NCI-H2107 (cell line): ENCODE measurements around the gene LDHB.
"Not testable (repeated sequence)": the region's sequence is repeated elsewhere in the genome, so short reads cannot be mapped to it uniquely, and the experiment has no call there.

Experiments used
- DNase-seq: peaks from one replicate; lab custom pipeline; 2025; lab: John Stamatoyannopoulos, UW

The LDHB gene

GRCh38 chr12:21661396-21662093 lies 3.9 kb upstream of the LDHB start:
- not testable (repeated sequence) for DNase-seq

- no peak for DNase-seq
Measured at GRCh38 chr12:21659383-21659782, 1.7 kb upstream of the LDHB start.

GRCh38 chr12:21656905-21657325 lies 727 bp downstream of the LDHB start:
- DNase-seq: no peak

DNA sequence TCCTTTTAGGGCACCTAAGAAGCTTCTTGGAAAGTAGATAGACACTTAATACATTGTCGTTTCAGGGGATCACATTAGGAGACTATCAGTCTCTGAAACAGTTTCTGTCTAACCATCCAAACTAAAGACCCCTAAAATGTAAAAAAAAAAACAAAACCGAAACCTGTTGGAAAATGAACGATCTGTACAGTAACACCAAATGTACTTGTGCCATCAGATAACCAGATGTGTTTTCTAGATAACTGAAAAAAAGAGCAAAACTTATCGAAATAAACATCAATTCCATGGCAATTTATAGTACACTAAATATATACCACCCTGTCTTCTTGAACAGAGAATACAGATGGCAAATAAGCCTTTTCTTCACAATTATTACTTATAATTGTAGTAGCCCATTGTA lies 2.1 kb downstream of the LDHB start:
- DNase-seq: no peak

GRCh38 chr12:21651821-21652220 lies 5.8 kb downstream of the LDHB start:
- DNase-seq: no peak

GRCh38 chr12:21650997-21651396 lies 6.6 kb downstream of the LDHB start:
- DNase-seq: no peak

GRCh38 chr12:21649034-21649433 lies 8.6 kb downstream of the LDHB start:
- DNase-seq: no peak

DNA sequence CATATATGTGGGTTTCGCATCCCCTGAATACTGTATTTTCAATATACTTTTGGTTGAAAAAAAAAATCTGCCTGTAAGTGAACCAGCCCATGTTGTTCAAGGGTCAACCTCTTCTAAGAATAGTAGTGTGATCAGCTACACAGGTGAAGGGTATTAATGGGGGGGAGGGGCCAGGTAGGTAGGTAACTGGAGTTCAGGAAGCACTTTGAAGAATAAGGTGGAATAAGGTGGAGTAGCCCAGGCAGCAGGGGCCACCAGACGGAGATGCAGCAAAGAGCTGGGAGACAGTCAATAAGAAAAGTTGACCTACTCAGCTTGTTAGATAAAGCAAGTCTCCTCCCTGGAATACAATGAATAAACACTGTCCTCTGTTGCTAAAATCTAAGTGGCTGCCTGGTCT lies 9.3 kb downstream of the LDHB start:
- no peak for DNase-seq

GRCh38 chr12:21647179-21647578 lies 10.5 kb downstream of the LDHB start:
- no peak for DNase-seq

DNA sequence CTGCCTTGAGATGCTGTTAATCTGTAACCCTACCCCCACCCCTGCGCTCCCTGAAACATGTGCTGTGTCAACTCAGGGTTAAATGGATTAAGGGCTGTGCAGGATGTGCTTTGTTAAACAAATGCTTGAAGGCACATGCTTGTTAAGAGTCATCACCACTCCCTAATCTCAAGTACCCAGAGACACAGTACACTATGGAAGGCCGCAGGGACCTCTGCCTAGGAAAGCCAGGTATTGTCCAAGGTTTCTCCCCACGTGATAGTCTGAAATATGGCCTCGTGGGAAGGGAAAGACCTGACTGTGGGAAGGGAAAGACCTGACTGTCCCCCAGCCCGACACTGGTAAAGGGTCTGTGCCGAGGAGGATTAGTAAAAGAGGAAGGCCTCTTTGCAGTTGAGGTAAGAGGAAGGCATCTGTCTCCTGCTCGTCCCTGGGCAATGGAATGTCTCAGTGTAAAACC lies 12.6 kb downstream of the LDHB start:
- not testable (repeated sequence) for DNase-seq

GRCh38 chr12:21644516-21644915 lies 13.1 kb downstream of the LDHB start:
- no peak for DNase-seq

DNA sequence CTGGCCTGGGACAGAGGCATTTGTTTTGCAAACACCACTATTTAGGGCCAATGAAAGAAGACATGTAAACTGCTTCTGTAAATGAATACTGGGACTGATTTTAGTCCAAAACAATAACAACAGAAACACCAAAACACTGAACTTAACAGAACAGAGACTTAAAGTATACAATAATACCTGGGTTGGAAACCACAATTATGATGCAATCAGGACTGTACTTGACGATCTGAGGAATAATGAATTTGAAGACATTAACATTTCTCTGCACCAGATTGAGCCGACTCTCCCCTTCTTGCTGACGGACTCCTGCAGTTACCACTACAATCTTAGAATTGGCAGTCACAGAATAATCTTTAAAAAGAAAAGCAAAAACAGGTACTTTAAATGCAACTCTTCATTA lies 13.9 kb downstream of the LDHB start:
- no peak for DNase-seq

DNA sequence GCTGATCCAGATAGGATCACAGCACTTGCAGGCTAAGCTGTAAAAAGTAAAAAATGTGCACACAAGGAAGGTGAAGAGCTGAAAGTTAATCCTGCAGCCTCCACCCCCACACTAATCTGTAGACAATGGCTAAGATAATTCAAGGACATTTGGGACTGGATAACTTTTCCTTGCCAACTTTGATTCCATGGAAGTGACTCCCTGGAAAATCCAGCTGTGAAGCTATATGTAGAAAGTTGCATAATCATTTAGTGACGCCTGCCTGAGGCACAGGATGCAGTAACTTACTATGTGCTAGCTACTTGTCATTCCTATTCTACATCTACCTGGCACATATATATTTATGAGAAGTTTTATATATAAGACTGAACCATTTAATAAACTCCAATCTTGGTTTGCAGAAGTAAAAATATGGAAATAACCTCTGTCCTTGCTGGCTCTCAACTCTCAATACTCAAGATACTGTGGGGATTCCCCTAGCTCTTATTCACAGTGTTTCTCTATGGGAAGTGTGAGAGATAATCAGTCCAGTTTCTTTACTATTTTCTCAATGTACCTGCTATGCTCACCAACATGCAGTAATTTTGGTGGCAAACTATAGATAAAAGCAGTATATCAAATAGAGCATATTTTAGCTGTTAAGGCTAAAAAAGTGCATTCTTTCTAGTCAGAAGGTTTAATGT lies 14.8 kb downstream of the LDHB start:
- DNase-seq: no peak

DNA sequence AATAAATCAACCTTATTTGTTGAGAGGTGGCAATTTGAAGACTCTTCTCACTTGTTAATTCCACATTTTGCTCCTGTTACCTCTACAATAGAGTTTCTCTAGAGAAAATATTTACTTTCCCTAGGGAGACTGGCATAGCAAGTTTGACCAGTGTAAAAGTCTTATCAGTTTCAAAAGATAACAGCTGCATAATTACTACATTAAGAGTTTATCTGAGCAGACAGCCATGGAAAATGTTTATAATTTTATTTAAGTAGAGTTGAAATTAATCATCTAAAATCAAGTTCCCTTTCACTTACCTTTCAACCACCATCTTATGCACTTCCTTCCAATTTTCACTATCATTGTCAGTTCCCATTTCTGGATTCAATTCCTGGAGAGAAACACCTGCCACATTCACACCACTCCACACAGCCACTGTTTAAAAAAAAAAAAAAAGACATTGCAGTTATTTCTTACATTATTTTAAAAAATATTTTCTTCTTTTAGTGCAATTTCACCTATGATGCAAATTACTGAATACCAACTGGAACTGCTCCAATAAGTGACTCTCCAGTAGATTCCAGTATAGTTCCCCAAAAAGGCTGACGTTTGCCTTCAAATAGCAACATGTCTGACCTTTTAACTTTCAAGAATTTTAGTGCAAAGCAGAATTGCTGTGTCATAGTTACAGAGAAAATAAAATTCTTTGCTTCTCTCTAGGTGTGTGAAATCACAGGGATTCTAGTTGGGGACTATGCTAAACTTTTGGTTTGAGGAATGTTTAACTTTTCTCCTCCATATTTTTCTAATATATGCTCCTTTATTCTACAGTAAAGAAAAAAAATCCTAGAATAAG lies 19.4 kb downstream of the LDHB start:
- DNase-seq: no peak

GRCh38 chr12:21634245-21634644 lies 23.4 kb downstream of the LDHB start:
- no peak for DNase-seq

- DNase-seq: no peak
Measured at GRCh38 chr12:21631367-21631766, 26.3 kb downstream of the LDHB start.

- no peak for DNase-seq
Measured at GRCh38 chr12:21627924-21628323, 29.7 kb downstream of the LDHB start.

- no peak for DNase-seq
Measured at GRCh38 chr12:21618566-21618965, 39.1 kb downstream of the LDHB start.

- no peak for DNase-seq
Measured at GRCh38 chr12:21617030-21617429, 40.6 kb downstream of the LDHB start.

DNA sequence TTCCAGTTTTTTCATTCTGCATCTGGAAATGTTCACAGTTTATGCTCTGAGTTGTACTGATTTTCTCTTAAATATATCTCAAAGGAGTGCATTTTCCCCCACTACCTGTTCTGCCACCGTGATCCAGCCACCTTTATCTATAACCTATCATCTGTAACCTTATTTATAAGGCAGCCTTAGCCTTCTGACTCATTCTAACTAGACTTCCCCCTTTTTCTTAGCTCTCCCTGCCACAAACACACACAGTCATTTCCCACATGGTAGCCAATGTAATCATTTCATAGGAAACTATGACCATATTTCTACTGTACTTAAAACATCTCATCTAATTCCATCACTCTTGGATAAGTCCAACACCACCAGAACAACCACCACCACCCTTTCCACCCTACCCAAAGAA lies 42.2 kb downstream of the LDHB start:
- no peak for DNase-seq

GRCh38 chr12:21614506-21614905 lies 43.1 kb downstream of the LDHB start:
- DNase-seq: no peak

DNA sequence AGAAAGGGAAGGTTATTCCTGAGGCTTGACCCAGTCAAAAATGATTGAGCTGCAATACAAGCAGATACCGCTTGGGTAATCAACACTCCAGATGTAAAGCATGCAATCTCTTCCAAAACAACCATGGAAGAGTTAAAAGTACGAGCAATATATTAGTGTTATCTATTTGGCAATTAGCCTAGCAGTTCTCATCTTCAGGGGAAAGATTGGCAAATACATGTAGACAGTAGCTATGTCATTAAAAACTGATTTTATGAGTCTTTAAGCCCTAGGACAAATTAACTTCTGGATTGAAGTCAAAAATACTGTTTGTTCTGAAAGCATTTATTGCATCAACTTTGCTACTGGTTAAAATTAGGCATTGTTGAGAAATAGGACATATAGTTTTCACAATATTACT lies 43.7 kb downstream of the LDHB start:
- no peak for DNase-seq

DNA sequence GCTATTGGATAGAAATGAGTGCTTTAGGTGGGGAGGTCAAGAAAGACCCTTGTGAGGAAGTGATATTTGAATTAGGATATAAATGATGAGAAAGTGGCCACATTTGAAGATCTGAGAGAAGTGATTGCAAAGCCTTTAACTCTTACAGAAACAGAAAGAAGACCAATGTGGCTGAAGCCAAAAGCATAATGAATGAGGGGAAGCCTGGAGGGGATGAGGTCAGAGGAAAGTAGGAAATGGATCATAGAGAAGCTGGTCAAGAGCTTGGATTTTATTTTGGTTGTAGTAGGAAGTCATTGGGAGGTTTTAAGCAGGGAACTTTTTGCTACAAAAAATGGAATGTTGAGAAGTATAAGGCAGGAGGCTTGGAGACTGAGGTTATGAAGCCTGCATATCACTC lies 49.4 kb downstream of the LDHB start:
- no peak for DNase-seq
